SK-N-SH treated with all-trans-retinoic acid at 6 μM for 48 hours (cell line): ENCODE measurements around the gene SEMA4D.

ENCODE experiments used
- BACH2 ChIP-seq: fragments of 250-450 bp; sonication (Bioruptor Pico); IDR thresholded peaks from 2 replicates; pipeline ENCODE4 v1.9.0; 2021; ENCODE audit warnings: mild to moderate bottlenecking, borderline replicate concordance
- CREB5 ChIP-seq: fragments of 250-450 bp; sonication (Bioruptor Pico); IDR thresholded peaks from 2 replicates; pipeline ENCODE4 v1.5.1; 2020; ENCODE audit warnings: low read depth, mild to moderate bottlenecking, moderate library complexity
- ESRRG ChIP-seq: fragments of 250-450 bp; sonication (Bioruptor Pico); IDR thresholded peaks from 2 replicates; pipeline ENCODE4 v1.6.1; 2021; ENCODE audit warnings: mild to moderate bottlenecking
- ISL1 ChIP-seq: fragments of 250-450 bp; sonication (Bioruptor Pico); IDR thresholded peaks from 2 replicates; pipeline ENCODE4 v2.1.2; 2022; ENCODE audit warnings: mild to moderate bottlenecking, moderate library complexity
- PATZ1 ChIP-seq: fragments of 250-450 bp; sonication (Bioruptor Pico); IDR thresholded peaks from 2 replicates; pipeline ENCODE4 v1.8.0; 2020; ENCODE audit warnings: mild to moderate bottlenecking, moderate library complexity, borderline replicate concordance
- POU6F1 ChIP-seq: fragments of 250-450 bp; sonication (Bioruptor Pico); IDR thresholded peaks from 2 replicates; pipeline ENCODE4 v1.8.0; 2021; ENCODE audit warnings: low read depth, mild to moderate bottlenecking, moderate library complexity, borderline replicate concordance
- PPARA ChIP-seq: fragments of 250-450 bp; sonication (Bioruptor Pico); IDR thresholded peaks from 2 replicates; pipeline ENCODE4 v1.5.0; 2020; ENCODE audit warnings: mild to moderate bottlenecking, borderline replicate concordance
- RARB ChIP-seq: fragments of 250-450 bp; sonication (Bioruptor Pico); IDR thresholded peaks from 2 replicates; pipeline ENCODE4 v1.8.0; 2021; ENCODE audit warnings: mild to moderate bottlenecking, moderate library complexity
- SNAI2 ChIP-seq: fragments of 250-450 bp; sonication (Bioruptor Pico); IDR thresholded peaks from 2 replicates; pipeline ENCODE4 v1.5.0; 2020; ENCODE audit warnings: mild to moderate bottlenecking, moderate library complexity
- TCF4 ChIP-seq: fragments of 250-450 bp; sonication (Bioruptor Pico); IDR thresholded peaks from 2 replicates; pipeline ENCODE4 v1.8.0; 2021; ENCODE audit warnings: mild to moderate bottlenecking, moderate library complexity, borderline replicate concordance
- ZFP3 ChIP-seq: fragments of 250-450 bp; sonication (Bioruptor Pico); IDR thresholded peaks from 2 replicates; pipeline ENCODE4 v1.5.0; 2020; ENCODE audit warnings: mild to moderate bottlenecking, moderate library complexity
- ZFP30 ChIP-seq: fragments of 450-650 bp; formaldehyde crosslinking; IDR thresholded peaks from 2 replicates; pipeline ENCODE4 v1.5.0; 2022; ENCODE audit warnings: mild to moderate bottlenecking, moderate library complexity

- TF ChIP-seq SNAI2 (CRISPR knock-in tag), result no peak
- no peak for TF ChIP-seq BACH2 (CRISPR knock-in tag)
- no peak for TF ChIP-seq TCF4
- TF ChIP-seq RARB, result no peak
- no peak for TF ChIP-seq POU6F1 (CRISPR knock-in tag)
- no peak for TF ChIP-seq ZFP3 (CRISPR knock-in tag)
- no peak for TF ChIP-seq ISL1
- TF ChIP-seq ESRRG (CRISPR knock-in tag), result no peak
- TF ChIP-seq PATZ1 (CRISPR knock-in tag), result no peak
- no peak for TF ChIP-seq CREB5 (CRISPR knock-in tag)
- no peak for TF ChIP-seq ZFP30 (CRISPR knock-in tag)
- no peak for TF ChIP-seq PPARA (CRISPR knock-in tag)
Observed at GRCh38 chr9:89543111-89543510, 45.2 kb upstream of the SEMA4D start.
